Fibroblast of villous mesenchyme (primary cell): ENCODE measurements around the gene DLGAP1. TPM values are rescaled to one million over a fixed set of nuclear protein-coding genes. Genes with fewer than 3 reads are reported as not detected.
"Not testable (repeated sequence)": the region's sequence is repeated elsewhere in the genome, so short reads cannot be mapped to it uniquely, and the experiment has no call there.

Experiments
- DNase-seq: peaks from one replicate; pipeline ENCODE4 v3.0.0-alpha.2; 2010; ENCODE audit warnings: low read depth
- H3K4me3 ChIP-seq: 2 replicates; pipeline ENCODE4 v1.5.1; 2011; ENCODE audit warnings: low read depth, mild to moderate bottlenecking, low read length
- CTCF ChIP-seq: IDR thresholded peaks from 2 replicates; pipeline ENCODE4 v1.5.1; 2012; ENCODE audit warnings: low read depth, mild to moderate bottlenecking, low read length; ENCODE audit not compliant: insufficient read depth
- total RNA-seq: library from RNA; depleted of rRNA; stranded (reverse); fragments of >200 nt; gene quantifications from 2 replicates; pipeline ENCODE4 v1.2.3, GENCODE V29; 2012

Gene DLGAP1
- total RNA-seq, 1 donor: 0.86 TPM

DNA sequence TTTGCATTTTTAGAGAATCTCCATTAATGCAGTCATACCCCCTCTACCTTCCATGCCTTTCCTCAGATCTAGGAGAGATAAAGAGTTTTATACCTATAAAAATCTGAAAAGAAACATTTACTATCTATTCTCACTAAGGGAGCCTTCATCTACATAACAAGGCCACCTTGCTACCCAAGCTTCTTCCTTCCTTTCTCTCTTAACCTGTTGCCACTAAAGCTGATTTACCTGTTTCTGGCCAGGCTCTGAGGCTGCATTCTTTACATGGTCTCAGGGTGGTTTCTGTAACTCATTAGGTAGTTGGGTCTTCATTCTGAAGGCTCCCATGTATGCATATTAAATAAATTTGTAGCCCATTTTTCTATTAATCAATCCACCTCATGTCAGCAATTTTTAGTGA is 391.6 kb downstream of the DLGAP1 start:
- DNase-seq: no peak
- no peak for TF ChIP-seq CTCF
- no peak overlapping the region for H3K4me3 ChIP-seq

- no peak overlapping the region for H3K4me3 ChIP-seq
- TF ChIP-seq CTCF: no peak
- DNase-seq: no peak
Measured at GRCh38 chr18:4060427-4061281, 394.5 kb downstream of the DLGAP1 start.

GRCh38 chr18:4058179-4058578 is 396.9 kb downstream of the DLGAP1 start:
- H3K4me3 ChIP-seq: no peak overlapping the region
- no peak for TF ChIP-seq CTCF
- no peak for DNase-seq

- no peak for DNase-seq
Measured at GRCh38 chr18:4040391-4041092, 414.6 kb downstream of the DLGAP1 start.

GRCh38 chr18:4035521-4035920 is 419.6 kb downstream of the DLGAP1 start:
- TF ChIP-seq CTCF: no peak
- H3K4me3 ChIP-seq: no peak overlapping the region
- DNase-seq: no peak

More at GRCh38 chr18:4040391-4041092, 414.6 kb downstream of the DLGAP1 start:
- no peak overlapping the region for H3K4me3 ChIP-seq
- TF ChIP-seq CTCF: no peak

DNA sequence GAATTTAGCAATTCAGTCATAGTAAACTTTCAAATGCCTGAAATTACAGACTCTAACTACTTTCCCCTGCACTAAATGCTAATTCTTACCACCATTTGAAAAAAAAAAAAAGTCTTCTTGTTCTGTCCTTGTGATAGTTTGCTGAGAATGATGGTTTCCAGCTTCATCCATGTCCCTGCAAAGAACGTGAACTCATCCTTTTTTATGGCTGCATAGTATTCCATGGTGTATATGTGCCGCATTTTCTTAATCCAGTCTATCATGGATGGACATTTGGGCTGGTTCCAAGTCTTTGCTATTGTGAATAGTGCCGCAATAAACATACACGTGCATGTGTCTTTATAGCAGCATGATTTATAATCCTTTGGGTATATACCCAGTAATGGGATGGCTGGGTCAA is 420.3 kb downstream of the DLGAP1 start:
- not testable (repeated sequence) for DNase-seq, H3K4me3 ChIP-seq

DNA sequence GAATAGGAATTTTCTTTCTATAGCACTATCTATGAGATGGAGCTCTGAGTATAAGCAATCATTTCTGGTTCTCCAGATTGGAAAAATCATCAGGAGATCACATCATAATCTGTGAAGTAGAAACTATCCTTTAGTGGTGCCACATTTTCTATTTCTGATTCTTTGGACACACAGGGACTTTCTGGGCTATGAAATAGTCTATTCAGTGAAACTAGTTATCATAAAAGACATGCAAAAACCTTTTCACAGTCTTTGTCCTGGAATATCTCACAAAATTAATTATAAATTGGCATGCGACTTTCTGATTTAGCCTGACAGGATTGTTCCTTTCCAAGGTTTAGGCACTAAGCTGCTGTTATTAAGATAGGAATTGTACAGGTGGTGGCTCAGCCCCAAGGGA is 428.6 kb downstream of the DLGAP1 start:
- DNase-seq: no peak
- H3K4me3 ChIP-seq: no peak overlapping the region
- TF ChIP-seq CTCF: no peak
